OCI-LY1 (cell line): ENCODE measurements around the gene PRG2.
"Not testable (repeated sequence)": the region's sequence is repeated elsewhere in the genome, so short reads cannot be mapped to it uniquely, and the experiment has no call there.

Experiments used
- H2AFZ ChIP-seq: fragments of 200-600 bp; sonication (generic), shearing (Covaris generic); 2 replicates; pipeline ENCODE4 v1.6.0; 2014; ENCODE audit warnings: antibody characterized with exemption, mild to moderate bottlenecking, low read length
- H3F3A ChIP-seq: fragments of 200-600 bp; sonication (generic), shearing (Covaris generic); 2 replicates; pipeline ENCODE4 v1.6.0; 2014; ENCODE audit warnings: mild to moderate bottlenecking, antibody characterized with exemption, low read length, moderate library complexity; ENCODE audit not compliant: insufficient read depth
- H3K27ac ChIP-seq: fragments of 200-600 bp; sonication (generic); 2 replicates; pipeline ENCODE4 v1.5.1; 2014; ENCODE audit warnings: low read length, mixed run types, mild to moderate bottlenecking, low read depth; ENCODE audit not compliant: poor library complexity, severe bottlenecking
- H3K27me3 ChIP-seq: fragments of 200-600 bp; sonication (generic); 2 replicates; pipeline ENCODE4 v1.6.0; 2014; ENCODE audit warnings: antibody characterized with exemption, mild to moderate bottlenecking, low read length, moderate library complexity; ENCODE audit not compliant: insufficient read depth
- H3K36me3 ChIP-seq: fragments of 200-600 bp; sonication (generic); 2 replicates; pipeline ENCODE4 v1.6.1; 2014; ENCODE audit warnings: mild to moderate bottlenecking, antibody characterized with exemption, low read length, moderate library complexity, mixed read lengths; ENCODE audit not compliant: insufficient read depth
- H3K4me1 ChIP-seq: fragments of 200-600 bp; sonication (generic); 2 replicates; pipeline ENCODE4 v1.5.1; 2014; ENCODE audit warnings: mild to moderate bottlenecking, low read length, moderate library complexity; ENCODE audit not compliant: insufficient read depth, severe bottlenecking
- H3K4me2 ChIP-seq: fragments of 200-600 bp; sonication (generic), shearing (Covaris generic); 2 replicates; pipeline ENCODE4 v1.6.1; 2014; ENCODE audit warnings: low read length
- H3K4me3 ChIP-seq: fragments of 200-600 bp; sonication (generic); 2 replicates; pipeline ENCODE4 v1.5.1; 2014; ENCODE audit warnings: low read length, low read depth, mild to moderate bottlenecking, mixed read lengths; ENCODE audit not compliant: poor library complexity, severe bottlenecking
- H3K79me2 ChIP-seq: fragments of 200-600 bp; shearing (Covaris generic); 2 replicates; pipeline ENCODE4 v1.6.1; 2016; ENCODE audit warnings: mixed run types, low read length, mixed read lengths; ENCODE audit not compliant: insufficient read depth
- H3K9ac ChIP-seq: fragments of 200-600 bp; sonication (generic), shearing (Covaris generic); 2 replicates; pipeline ENCODE4 v1.6.1; 2014; ENCODE audit warnings: mild to moderate bottlenecking, low read length, mixed read lengths
- H3K9me2 ChIP-seq: fragments of 200-600 bp; sonication (generic), shearing (Covaris generic); 2 replicates; pipeline ENCODE4 v1.6.1; 2014; ENCODE audit warnings: low read depth, mild to moderate bottlenecking, low read length, mixed read lengths
- H3K9me3 ChIP-seq: fragments of 200-600 bp; shearing (Covaris generic); 2 replicates; pipeline ENCODE4 v1.6.1; 2014; ENCODE audit warnings: low read length, mixed read lengths
- H4K20me1 ChIP-seq: fragments of 200-600 bp; sonication (generic), shearing (Covaris generic); 2 replicates; pipeline ENCODE4 v1.6.0; 2016; ENCODE audit warnings: mild to moderate bottlenecking, low read length; ENCODE audit not compliant: insufficient read depth
- EZH2 ChIP-seq: fragments of 200-600 bp; sonication (generic), shearing (Covaris generic); IDR thresholded peaks from 2 replicates; pipeline ENCODE4 v1.8.0; 2017; ENCODE audit warnings: borderline replicate concordance, mixed run types, mild to moderate bottlenecking, antibody characterized with exemption, low read length, moderate library complexity, mixed read lengths
- TF ChIP-seq, protein P1 (sequence below): fragments of 200-600 bp; sonication (generic), shearing (Covaris generic); IDR thresholded peaks from 2 replicates; pipeline ENCODE4 v1.5.1; 2017; ENCODE audit warnings: mild to moderate bottlenecking, antibody characterized with exemption, low read length, moderate library complexity, mixed read lengths

The PRG2 gene

DNA sequence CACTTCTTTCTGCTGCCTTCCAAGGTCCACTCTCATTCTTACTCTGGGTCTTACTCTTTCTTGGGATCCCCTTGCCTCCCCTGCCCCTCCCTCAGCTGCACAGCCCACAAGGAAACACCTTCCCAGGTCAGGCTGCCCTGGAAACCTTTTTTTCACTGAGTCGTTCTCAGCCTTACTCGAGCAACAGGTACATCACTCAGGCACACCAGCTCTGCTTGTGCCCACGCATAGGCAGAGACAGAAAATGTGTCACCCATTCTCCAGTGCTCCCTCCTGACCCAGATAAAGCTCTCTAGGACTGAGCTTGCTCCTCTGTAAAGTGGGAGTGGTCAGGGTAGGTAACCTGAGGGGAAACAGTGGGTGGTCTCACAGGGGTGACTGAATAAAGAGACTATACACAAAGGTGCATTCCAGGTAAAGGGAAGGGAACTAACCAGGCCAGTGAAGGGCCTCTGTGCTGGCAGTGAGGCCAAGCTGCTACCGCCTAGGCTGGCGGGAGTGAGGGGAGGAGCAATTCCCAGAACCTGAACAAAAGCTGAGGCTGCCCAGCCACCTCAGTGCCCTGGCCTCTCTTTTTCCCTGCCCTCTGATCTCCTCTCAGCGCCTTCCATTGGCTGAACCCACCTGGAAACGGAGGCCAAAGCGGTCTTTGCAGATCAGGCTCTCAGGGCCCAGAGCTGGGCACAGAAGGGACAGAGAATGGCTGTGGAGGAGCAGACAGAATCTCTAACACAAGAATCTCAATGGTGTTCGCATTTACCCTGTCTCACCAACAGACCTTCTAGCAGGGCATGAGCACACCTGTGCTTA lies 25.4 kb downstream of the PRG2 start:
- no peaks in the 10 kb centered on the region for H4K20me1 ChIP-seq
- no peak overlapping the region for H3K9ac ChIP-seq
- H3K27me3 ChIP-seq = no peaks in the 10 kb centered on the region
- H3K79me2 ChIP-seq = no peaks in the 10 kb centered on the region
- H3K4me3 ChIP-seq = no peak overlapping the region
- no peaks in the 10 kb centered on the region for H3F3A ChIP-seq
- TF ChIP-seq EZH2 = no peak
- TF ChIP-seq, protein P1, sequence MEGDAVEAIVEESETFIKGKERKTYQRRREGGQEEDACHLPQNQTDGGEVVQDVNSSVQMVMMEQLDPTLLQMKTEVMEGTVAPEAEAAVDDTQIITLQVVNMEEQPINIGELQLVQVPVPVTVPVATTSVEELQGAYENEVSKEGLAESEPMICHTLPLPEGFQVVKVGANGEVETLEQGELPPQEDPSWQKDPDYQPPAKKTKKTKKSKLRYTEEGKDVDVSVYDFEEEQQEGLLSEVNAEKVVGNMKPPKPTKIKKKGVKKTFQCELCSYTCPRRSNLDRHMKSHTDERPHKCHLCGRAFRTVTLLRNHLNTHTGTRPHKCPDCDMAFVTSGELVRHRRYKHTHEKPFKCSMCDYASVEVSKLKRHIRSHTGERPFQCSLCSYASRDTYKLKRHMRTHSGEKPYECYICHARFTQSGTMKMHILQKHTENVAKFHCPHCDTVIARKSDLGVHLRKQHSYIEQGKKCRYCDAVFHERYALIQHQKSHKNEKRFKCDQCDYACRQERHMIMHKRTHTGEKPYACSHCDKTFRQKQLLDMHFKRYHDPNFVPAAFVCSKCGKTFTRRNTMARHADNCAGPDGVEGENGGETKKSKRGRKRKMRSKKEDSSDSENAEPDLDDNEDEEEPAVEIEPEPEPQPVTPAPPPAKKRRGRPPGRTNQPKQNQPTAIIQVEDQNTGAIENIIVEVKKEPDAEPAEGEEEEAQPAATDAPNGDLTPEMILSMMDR = no peak
- no peaks in the 10 kb centered on the region for H3K36me3 ChIP-seq
- no peak overlapping the region for H3K4me2 ChIP-seq
- no peak overlapping the region for H2AFZ ChIP-seq
- H3K9me3 ChIP-seq = no peaks in the 10 kb centered on the region
- no peak overlapping the region for H3K27ac ChIP-seq
- H3K9me2 ChIP-seq = no peaks in the 10 kb centered on the region
- no peaks in the 10 kb centered on the region for H3K4me1 ChIP-seq

DNA sequence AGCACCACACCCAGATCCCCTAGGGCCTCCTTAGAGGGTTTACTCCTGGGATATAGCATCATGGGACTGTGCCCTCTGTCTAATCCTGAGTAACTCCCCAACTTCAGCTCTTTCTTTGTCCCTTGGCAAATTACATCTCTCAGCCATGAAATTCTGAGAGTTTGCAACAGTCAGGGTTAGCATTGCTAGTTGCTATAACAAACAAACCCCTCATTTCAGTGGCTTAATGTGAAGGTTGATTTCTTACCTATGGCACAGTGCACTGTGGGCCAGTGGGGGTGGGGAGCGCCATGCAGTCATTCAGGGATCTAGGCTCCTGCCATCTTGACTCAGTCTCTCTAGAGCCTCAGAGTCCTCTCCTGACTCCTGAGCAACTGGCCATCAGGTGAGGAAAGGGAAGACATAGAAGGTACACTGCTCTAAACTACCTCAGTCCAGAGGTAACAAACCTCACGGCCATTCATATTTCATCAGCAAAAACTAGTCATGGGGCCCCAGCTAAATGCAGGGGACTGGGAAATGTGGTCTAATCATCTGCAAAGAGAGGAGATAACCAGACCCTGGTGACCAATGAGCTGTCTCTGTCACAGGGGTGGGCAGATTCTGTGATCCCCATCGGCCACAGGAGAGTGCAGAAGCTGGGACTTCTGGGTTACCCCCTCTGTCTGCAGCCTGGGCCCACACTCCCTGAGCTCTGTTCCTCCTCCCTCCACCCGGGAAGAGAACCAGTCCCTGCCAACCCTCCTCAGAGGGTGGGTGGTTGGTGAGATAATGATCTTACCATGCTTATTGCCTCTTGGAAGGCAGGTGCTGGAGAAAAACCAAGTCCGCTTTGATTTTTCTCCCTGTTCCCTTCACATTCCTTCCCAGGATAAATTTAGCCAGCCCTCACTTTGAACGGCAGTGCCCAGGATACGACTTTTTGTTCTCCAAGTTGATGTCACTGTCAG lies 27.0 kb downstream of the PRG2 start:
- TF ChIP-seq EZH2 = no peak
- TF ChIP-seq, protein P1 = no peak
- Histone ChIP-seq H3F3A (no peaks in the 10 kb centered on the region), H3K4me3 (no peak overlapping the region), H3K27ac (no peak overlapping the region), H3K27me3 (no peaks in the 10 kb centered on the region), H3K4me2 (no peak overlapping the region), H3K4me1 (no peaks in the 10 kb centered on the region), H3K9me3 (no peaks in the 10 kb centered on the region), H3K9me2 (no peaks in the 10 kb centered on the region), H4K20me1 (no peaks in the 10 kb centered on the region), H3K36me3 (no peaks in the 10 kb centered on the region), H2AFZ (no peak overlapping the region), H3K79me2 (no peaks in the 10 kb centered on the region), H3K9ac (no peak overlapping the region)

DNA sequence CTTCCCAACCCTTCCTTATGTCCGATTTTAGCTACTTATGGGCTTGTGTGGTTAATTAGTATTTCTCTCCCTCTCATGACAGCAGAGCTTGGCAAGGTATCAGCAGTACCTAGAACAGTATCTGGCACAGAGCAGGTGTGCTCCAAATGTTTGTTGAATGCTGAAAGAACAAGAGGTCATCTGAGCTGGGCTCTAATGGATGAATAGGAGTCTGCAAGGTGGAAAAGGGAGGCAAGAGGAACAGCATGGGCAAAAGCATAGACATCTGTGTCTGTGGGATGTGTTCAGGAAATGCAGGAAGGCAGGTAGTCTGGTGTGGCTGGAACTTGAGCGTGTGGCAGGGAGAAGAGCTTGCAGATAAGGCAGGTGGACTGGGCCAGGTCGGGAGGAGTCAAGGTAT lies 28.5 kb downstream of the PRG2 start:
- H4K20me1 ChIP-seq = no peaks in the 10 kb centered on the region
- no peaks in the 10 kb centered on the region for H3K79me2 ChIP-seq
- no peak overlapping the region for H2AFZ ChIP-seq
- no peaks in the 10 kb centered on the region for H3K9me3 ChIP-seq
- H3K27ac ChIP-seq = no peak overlapping the region
- H3K27me3 ChIP-seq = no peaks in the 10 kb centered on the region
- H3K4me2 ChIP-seq = no peak overlapping the region
- H3K9me2 ChIP-seq = no peaks in the 10 kb centered on the region
- H3K4me3 ChIP-seq = no peak overlapping the region
- TF ChIP-seq, protein P1 = no peak
- no peak for TF ChIP-seq EZH2
- H3F3A ChIP-seq = no peaks in the 10 kb centered on the region
- no peak overlapping the region for H3K9ac ChIP-seq
- no peaks in the 10 kb centered on the region for H3K36me3 ChIP-seq
- no peaks in the 10 kb centered on the region for H3K4me1 ChIP-seq

DNA sequence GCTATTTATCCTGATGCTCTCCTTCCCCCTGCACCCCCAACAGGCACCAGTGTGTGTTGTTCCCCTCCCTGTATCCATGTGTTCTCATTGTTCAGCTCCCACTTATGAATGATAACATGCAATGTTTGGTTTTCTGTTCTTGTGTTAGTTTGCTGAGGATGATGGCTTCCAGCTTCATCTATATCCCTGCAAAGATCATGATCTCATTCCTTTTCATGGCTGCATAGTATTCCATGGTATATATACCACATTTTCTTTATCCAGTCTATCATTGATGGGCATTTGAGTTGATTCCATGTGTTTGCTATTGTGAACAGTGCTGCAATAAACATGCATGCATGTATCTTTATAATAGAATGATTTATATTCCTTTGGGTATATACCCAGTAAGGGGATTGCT lies 29.0 kb downstream of the PRG2 start:
- not testable (repeated sequence) for H3K9me2 ChIP-seq, H3K27me3 ChIP-seq

More for the DNA sequence above, 29.0 kb downstream of the PRG2 start:
- not testable (repeated sequence) for H3K9me3 ChIP-seq, H3K79me2 ChIP-seq, H3K4me3 ChIP-seq, H3F3A ChIP-seq, H3K4me2 ChIP-seq, H3K36me3 ChIP-seq, H4K20me1 ChIP-seq, H3K4me1 ChIP-seq, H3K9ac ChIP-seq, H3K27ac ChIP-seq, H2AFZ ChIP-seq
